Embryonic facial prominence (tissue), 1 donor: Measurements from ENCODE around the gene PARPBP.
"Not testable (repeated sequence)": the region's sequence is repeated elsewhere in the genome, so short reads cannot be mapped to it uniquely, and the experiment has no call there.

Source experiments
- DNase-seq: peaks from one replicate; pipeline ENCODE4 v3.0.0-alpha.2; 2016; ENCODE audit errors: extremely low spot score

Gene PARPBP

GRCh38 chr12:102155206-102155605 lies 35.2 kb downstream of the PARPBP start:
- DNase-seq = not testable (repeated sequence)

GRCh38 chr12:102163383-102163782 lies 43.4 kb downstream of the PARPBP start:
- no peak for DNase-seq

GRCh38 chr12:102167821-102168604 lies 48.0 kb downstream of the PARPBP start:
- DNase-seq = no peak

GRCh38 chr12:102169922-102170621 lies 50.1 kb downstream of the PARPBP start:
- no peak for DNase-seq

- DNase-seq = no peak
Measured at GRCh38 chr12:102171951-102172350, 52.0 kb downstream of the PARPBP start.

- no peak for DNase-seq
Measured at GRCh38 chr12:102172436-102172835, 52.5 kb downstream of the PARPBP start.

GRCh38 chr12:102174117-102174516 lies 54.1 kb downstream of the PARPBP start:
- DNase-seq = no peak

GRCh38 chr12:102174761-102175160 lies 54.8 kb downstream of the PARPBP start:
- DNase-seq = no peak

GRCh38 chr12:102182635-102183034 lies 62.7 kb downstream of the PARPBP start:
- no peak for DNase-seq

- DNase-seq = no peak
Measured at GRCh38 chr12:102195826-102196225, 75.8 kb downstream of the PARPBP start.

GRCh38 chr12:102197789-102198188 lies 77.8 kb downstream of the PARPBP start, which contains the start of gene PMCH:
PMCH (minus strand) TSS chr12:102197833; CDS start chr12:102197770, 63 bp downstream.
- DNase-seq = no peak

GRCh38 chr12:102201436-102202061 lies 81.6 kb downstream of the PARPBP start:
- no peak for DNase-seq

- DNase-seq = no peak
Measured at GRCh38 chr12:102202556-102202955, 82.6 kb downstream of the PARPBP start.

- DNase-seq = no peak
Measured at GRCh38 chr12:102204025-102204424, 84.0 kb downstream of the PARPBP start.

- DNase-seq = no peak
Measured at GRCh38 chr12:102215992-102216691, 96.2 kb downstream of the PARPBP start.

- DNase-seq = no peak
Measured at GRCh38 chr12:102220736-102221135, 100.8 kb downstream of the PARPBP start.

GRCh38 chr12:102227954-102228353 lies 108.0 kb downstream of the PARPBP start:
- DNase-seq = no peak

- no peak for DNase-seq
Measured at GRCh38 chr12:102232036-102232435, 112.1 kb downstream of the PARPBP start.

- peak; percentile 69 for DNase-seq
Measured at GRCh38 chr12:102232446-102232845, 112.5 kb downstream of the PARPBP start.

GRCh38 chr12:102234599-102234998 lies 114.6 kb downstream of the PARPBP start:
- no peak for DNase-seq

GRCh38 chr12:102240859-102241258 lies 120.9 kb downstream of the PARPBP start:
- DNase-seq = not testable (repeated sequence)
